GM19351 (cell line): ENCODE data around the gene ATXN7L3.
A peak's percentile ranks its signal among the peaks of the same experiment; 100 is the strongest.
"Not testable (repeated sequence)": the region's sequence is repeated elsewhere in the genome, so short reads cannot be mapped to it uniquely, and the experiment has no call there.

Experiments
- ATAC-seq: cut with Tn5 transposase; IDR thresholded peaks from one replicate; pipeline ENCODE4 v1.9.1; 2021; ENCODE audit warnings: mild to moderate bottlenecking, moderate library complexity; ENCODE audit not compliant: unreplicated experiment

ATXN7L3 gene

GRCh38 chr17:44199553-44200477 is at the start of gene ATXN7L3:
Gene ATXN7L3 (minus strand): TSS chr17:44199884. CDS start chr17:44198070, 1,814 bp downstream.
- ATAC-seq: peak; percentile 65

GRCh38 chr17:44247876-44248736 is 48.4 kb upstream of the ATXN7L3 start:
- ATAC-seq: no peak

GRCh38 chr17:44247440-44247841 is 47.8 kb upstream of the ATXN7L3 start:
- no peak for ATAC-seq

GRCh38 chr17:44241106-44241624 is 41.5 kb upstream of the ATXN7L3 start:
- no peak for ATAC-seq

GRCh38 chr17:44237886-44238285 is 38.2 kb upstream of the ATXN7L3 start:
- ATAC-seq: not testable (repeated sequence)

GRCh38 chr17:44236444-44236991 is 36.8 kb upstream of the ATXN7L3 start:
- no peak for ATAC-seq

- ATAC-seq: no peak
Measured at GRCh38 chr17:44235583-44235936, 35.9 kb upstream of the ATXN7L3 start.

- no peak for ATAC-seq
Measured at GRCh38 chr17:44233582-44233981, 33.9 kb upstream of the ATXN7L3 start.

GRCh38 chr17:44232061-44232460 is 32.4 kb upstream of the ATXN7L3 start:
- no peak for ATAC-seq

- no peak for ATAC-seq
Measured at GRCh38 chr17:44230140-44230539, 30.5 kb upstream of the ATXN7L3 start.

- no peak for ATAC-seq
Measured at GRCh38 chr17:44229090-44229489, 29.4 kb upstream of the ATXN7L3 start.

GRCh38 chr17:44223541-44224071 is 23.9 kb upstream of the ATXN7L3 start:
- no peak for ATAC-seq

- ATAC-seq: no peak
Measured at GRCh38 chr17:44222112-44222869, 22.6 kb upstream of the ATXN7L3 start.

GRCh38 chr17:44221862-44222111 is 22.1 kb upstream of the ATXN7L3 start:
- no peak for ATAC-seq

GRCh38 chr17:44221084-44221861 is 21.6 kb upstream of the ATXN7L3 start:
- ATAC-seq: no peak

GRCh38 chr17:44220213-44221083 is 20.8 kb upstream of the ATXN7L3 start:
- no peak for ATAC-seq

- ATAC-seq: peak; percentile 0
Measured at GRCh38 chr17:44219616-44220212, 20.0 kb upstream of the ATXN7L3 start, which contains the start of gene UBTF. Gene UBTF (minus strand): TSS chr17:44219675. CDS start chr17:44218229, 1,446 bp downstream.

- ATAC-seq: peak; percentile 41
Measured at GRCh38 chr17:44219108-44219615, 19.5 kb upstream of the ATXN7L3 start.
